Pancreas (tissue), 10 donors: Measurements from ENCODE around the gene KCNH8. TPM values are rescaled to one million over a fixed set of nuclear protein-coding genes. Genes with fewer than 3 reads are reported as not detected.

Experiments used
- ATAC-seq, 4 donors: fragments of 200-7000 bp; cut with Tn5 transposase; one replicate each; pipeline versions ENCODE4 v1.8.0 to v1.9.1; 2020; ENCODE audit warnings: mild to moderate bottlenecking in 4 of 4, moderate library complexity in 4 of 4
- DNase-seq, 6 donors: peaks; one replicate each; pipeline ENCODE4 v3.0.0-alpha.2; 2020
- FAIRE-seq: peaks from 2 replicates; lab custom pipeline; 2012; peaks lifted over from hg19 to GRCh38; lab: Jason Lieb, UNC
- H3K27ac ChIP-seq, 4 donors: fragments of 200-600 bp; sonication (generic); 1 replicate in 3 of 4; 2 replicates in 1 of 4; pipeline versions ENCODE4 v1.5.0 to v1.8.0; 2020
- H3K27me3 ChIP-seq, 4 donors: fragments of 200-600 bp; one replicate each; pipeline ENCODE4 v1.8.0; 2021
- H3K36me3 ChIP-seq, 3 donors: fragments of 200-600 bp; sonication (generic) in 1 of 3; one replicate each; pipeline versions ENCODE4 v1.5.0 to v1.8.0; 2020 to 2021
- H3K4me1 ChIP-seq, 3 donors: fragments of 200-600 bp; one replicate each; pipeline ENCODE4 v1.8.0; 2021
- H3K4me3 ChIP-seq, 4 donors: fragments of 200-600 bp; sonication (generic) in 2 of 4; one replicate each; pipeline versions ENCODE4 v1.5.0 to v1.8.0; 2020 to 2021
- H3K9me3 ChIP-seq, 4 donors: fragments of 200-600 bp; one replicate each; pipeline ENCODE4 v1.8.0; 2021
- WGBS, 2 donors: extraction: QIAGEN DNeasy Blood & Tissue Kit; methylation state at CpG; one replicate each; pipeline ENCODE4 v1.1.7; 2013; 5-methylcytosine and 5-hydroxymethylcytosine counted together
- intact Hi-C, 3 donors: fragments of 100-400 bp; cut with DNase I; formaldehyde crosslinking; loops; one replicate each; pipeline versions ENCODE4 v1.11.1 to v1.14.2; 2022
- polyA plus RNA-seq, 2 donors: library from polyadenylated mRNA; stranded (reverse); fragments of 200-250 nt; gene quantifications; one replicate each; pipeline ENCODE4 v1.2.3, GENCODE V29; 2013
- total RNA-seq, 6 donors: library from RNA; stranded (reverse); fragmentation: NEBNext Ultra II Directional in 4 of 6; extraction: Animal tissue kit (Norgen Biotek cat#: 25700) in 4 of 6; gene quantifications; one replicate each; pipeline versions ENCODE4 v1.2.1 to v1.2.4, GENCODE V29; 2021 to 2023
- TF ChIP-seq, protein P1 (sequence below), 4 donors: fragments of 200-600 bp; sonication (generic) in 3 of 4; IDR thresholded peaks; one replicate each; pipeline versions ENCODE4 v1.5.0 to v1.8.0; 2021; ENCODE audit warnings: antibody characterized with exemption in 4 of 4
- donor health status: healthy with polysubstance abuse.
- donor health status: DM: no; HTN: no; CAD: no; lungs with moderate emphysema.
- donor health status: DM: no; HTN: no; CAD: no.
- donor health status: control.
- donor health status: control.
- donor health status: Bipolar disorder and iron deficiency.
- donor health status: DM: yes; HTN: yes; CAD: no.
- donor health status: DM: no; HTN: no; CAD: no.
- donor health status: DM: no; HTN: no; CAD: no.
- donor health status: DM: yes; HTN: yes; CAD: no.

KCNH8 gene
- total and polyA plus RNA-seq, 8 donors: 0.51 to 2.6 (median 1.0) TPM

DNA sequence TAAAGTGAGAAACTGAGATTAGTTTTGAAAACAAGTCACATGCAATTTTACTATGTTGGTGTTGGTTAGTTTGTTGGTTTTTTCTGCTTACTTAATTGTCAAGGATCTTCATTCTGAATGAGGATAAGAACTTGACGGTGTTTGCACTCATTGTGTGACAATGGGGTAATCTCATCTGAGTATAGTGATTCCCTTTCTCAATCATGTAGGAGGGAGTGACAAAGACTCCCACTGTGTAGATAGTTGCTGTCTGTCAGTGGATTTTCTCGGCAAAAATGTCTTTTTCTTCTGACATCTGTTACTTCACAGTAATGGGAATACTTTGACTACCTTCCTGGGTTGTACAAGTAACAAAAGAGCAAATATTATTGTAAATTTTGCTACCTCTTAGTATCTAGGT is 23.5 kb downstream of the KCNH8 start:
- FAIRE-seq (no peak), ATAC-seq (no peak), DNase-seq (no peak)
- Histone ChIP-seq H3K27me3 (no peaks in the 10 kb centered on the region), H3K9me3 (no peaks in the 10 kb centered on the region), H3K36me3 (no peaks in the 10 kb centered on the region), H3K4me3 (no peak overlapping the region), H3K27ac (no peak overlapping the region), H3K4me1 (no peaks in the 10 kb centered on the region)
- intact Hi-C loops: no loop called here
- 72 to 75% methylated on average over 2 of the region's 2 CpGs for WGBS, 2 donors
- TF ChIP-seq, protein P1, sequence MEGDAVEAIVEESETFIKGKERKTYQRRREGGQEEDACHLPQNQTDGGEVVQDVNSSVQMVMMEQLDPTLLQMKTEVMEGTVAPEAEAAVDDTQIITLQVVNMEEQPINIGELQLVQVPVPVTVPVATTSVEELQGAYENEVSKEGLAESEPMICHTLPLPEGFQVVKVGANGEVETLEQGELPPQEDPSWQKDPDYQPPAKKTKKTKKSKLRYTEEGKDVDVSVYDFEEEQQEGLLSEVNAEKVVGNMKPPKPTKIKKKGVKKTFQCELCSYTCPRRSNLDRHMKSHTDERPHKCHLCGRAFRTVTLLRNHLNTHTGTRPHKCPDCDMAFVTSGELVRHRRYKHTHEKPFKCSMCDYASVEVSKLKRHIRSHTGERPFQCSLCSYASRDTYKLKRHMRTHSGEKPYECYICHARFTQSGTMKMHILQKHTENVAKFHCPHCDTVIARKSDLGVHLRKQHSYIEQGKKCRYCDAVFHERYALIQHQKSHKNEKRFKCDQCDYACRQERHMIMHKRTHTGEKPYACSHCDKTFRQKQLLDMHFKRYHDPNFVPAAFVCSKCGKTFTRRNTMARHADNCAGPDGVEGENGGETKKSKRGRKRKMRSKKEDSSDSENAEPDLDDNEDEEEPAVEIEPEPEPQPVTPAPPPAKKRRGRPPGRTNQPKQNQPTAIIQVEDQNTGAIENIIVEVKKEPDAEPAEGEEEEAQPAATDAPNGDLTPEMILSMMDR (IDR thresholded peaks at IDR 0.05): no peak

DNA sequence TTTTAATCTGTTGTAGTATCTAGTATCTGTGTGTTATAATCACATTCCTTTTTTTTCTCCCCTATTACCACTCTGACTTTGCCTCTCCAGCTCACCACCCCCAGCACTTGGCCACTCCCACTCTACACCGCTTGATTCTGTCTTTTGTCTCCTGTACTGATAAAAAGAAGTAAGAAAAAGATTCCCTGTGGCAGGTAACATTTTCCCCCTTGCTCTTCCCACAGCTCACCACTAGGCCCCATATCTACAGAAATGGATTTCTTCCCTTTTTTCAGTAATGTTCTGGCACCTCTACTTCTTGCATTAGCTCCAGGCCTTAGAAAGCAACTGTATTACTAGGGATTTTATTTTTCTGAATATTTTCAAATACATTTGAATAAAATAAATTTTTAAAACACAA is 25.6 kb downstream of the KCNH8 start:
- Histone ChIP-seq H3K9me3 (no peaks in the 10 kb centered on the region), H3K4me3 (no peak overlapping the region), H3K36me3 (no peaks in the 10 kb centered on the region), H3K27ac (no peak overlapping the region), H3K4me1 (no peaks in the 10 kb centered on the region), H3K27me3 (no peaks in the 10 kb centered on the region)
- TF ChIP-seq, protein P1 (IDR thresholded peaks at IDR 0.05): no peak
- no peak for ATAC-seq
- 56 to 59% methylated on average over 1 of the region's 1 CpG for WGBS, 2 donors
- intact Hi-C loops: no loop called here
- FAIRE-seq: no peak
- no peak for DNase-seq

DNA sequence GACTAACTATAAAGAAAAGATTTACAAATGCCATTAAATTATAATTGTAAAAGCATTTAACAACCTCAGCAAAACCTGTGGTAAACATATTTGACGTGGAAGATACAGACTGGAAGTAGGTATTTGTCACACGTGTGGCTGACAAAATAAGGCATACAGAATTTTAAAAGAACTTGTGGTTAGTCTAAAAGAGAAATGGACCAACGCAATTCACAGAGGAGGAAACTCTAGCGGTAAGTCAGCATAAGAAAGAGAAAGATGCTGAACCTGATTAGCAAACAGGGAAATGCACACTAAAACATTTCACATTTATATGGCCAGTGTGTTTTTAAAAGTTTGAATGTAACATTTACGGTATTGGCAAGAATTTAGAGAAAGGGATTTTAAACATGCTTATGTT is 35.3 kb downstream of the KCNH8 start:
- intact Hi-C loops: no loop called here
- no peak overlapping the region for H3K27ac ChIP-seq
- no peak for ATAC-seq
- TF ChIP-seq, protein P1 (IDR thresholded peaks at IDR 0.05): no peak
- no peaks in the 10 kb centered on the region for H3K36me3 ChIP-seq
- 84 to 92% methylated on average over 5 of the region's 5 CpGs for WGBS, 2 donors
- H3K4me1 ChIP-seq: no peaks in the 10 kb centered on the region
- no peaks in the 10 kb centered on the region for H3K27me3 ChIP-seq
- no peaks in the 10 kb centered on the region for H3K9me3 ChIP-seq
- no peak overlapping the region for H3K4me3 ChIP-seq
- no peak for DNase-seq
- FAIRE-seq: no peak

DNA sequence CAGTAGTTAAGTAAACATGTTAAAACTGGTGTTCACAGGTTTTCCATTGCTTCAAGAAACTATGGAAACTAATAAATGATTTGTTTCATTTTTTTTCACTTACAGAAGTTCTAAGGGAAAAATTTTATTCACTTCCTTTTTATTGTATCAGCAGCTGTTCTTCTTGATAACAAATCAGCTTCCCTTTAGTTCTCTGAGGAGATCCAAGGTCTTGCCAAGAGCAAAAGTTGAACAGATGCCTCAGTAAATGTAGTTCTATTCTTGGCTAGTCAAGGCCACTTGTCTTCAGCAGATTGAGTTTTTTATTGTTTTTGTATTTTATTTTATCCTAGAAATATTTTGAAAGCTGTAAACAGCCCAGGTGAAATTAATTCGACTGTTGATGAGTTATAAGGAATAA is 41.8 kb downstream of the KCNH8 start:
- Histone ChIP-seq H3K4me3 (no peak overlapping the region), H3K36me3 (no peaks in the 10 kb centered on the region), H3K4me1 (peaks cover 0 to 7% (median 0%) of the 10 kb centered on the region in 3 donors), H3K27me3 (no peaks in the 10 kb centered on the region), H3K9me3 (no peaks in the 10 kb centered on the region), H3K27ac (no peak overlapping the region)
- FAIRE-seq (no peak), DNase-seq (peak in 1 of 6 donors; percentile 2), ATAC-seq (peak in 2 of 4 donors; percentile 64 to 75)
- intact Hi-C loops: no loop called here
- TF ChIP-seq, protein P1 (IDR thresholded peaks at IDR 0.05): no peak
- 28 to 29% methylated on average over 1 of the region's 1 CpG for WGBS, 2 donors

DNA sequence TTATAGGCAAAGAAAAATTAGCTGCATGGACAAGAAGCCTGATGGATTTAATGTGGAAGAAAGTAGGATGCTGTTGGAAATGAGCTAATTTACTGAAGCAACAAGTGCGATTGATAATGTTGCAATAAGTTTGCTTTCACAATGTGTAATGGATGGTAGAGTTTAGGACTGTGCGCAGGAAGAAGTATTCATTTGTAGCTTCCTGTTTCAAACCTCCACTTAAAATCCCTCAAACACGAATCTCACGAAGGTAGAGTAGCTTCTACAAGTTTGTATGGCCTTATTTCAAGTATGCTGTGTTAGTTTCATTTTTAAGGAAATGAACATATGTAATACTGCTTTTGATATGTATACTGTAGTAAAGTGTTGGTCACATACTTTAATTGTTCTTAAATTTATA is 42.3 kb downstream of the KCNH8 start:
- TF ChIP-seq, protein P1 (IDR thresholded peaks at IDR 0.05): no peak
- Histone ChIP-seq H3K4me3 (no peak overlapping the region), H3K9me3 (no peaks in the 10 kb centered on the region), H3K4me1 (peaks cover 0 to 7% (median 0%) of the 10 kb centered on the region in 3 donors), H3K27ac (no peak overlapping the region), H3K27me3 (no peaks in the 10 kb centered on the region), H3K36me3 (no peaks in the 10 kb centered on the region)
- intact Hi-C loops: no loop called here
- ATAC-seq (peak in 1 of 4 donors; percentile 8), DNase-seq (no peak), FAIRE-seq (no peak)
- WGBS, 2 donors: 62 to 86% methylated on average over 4 of the region's 4 CpGs
